Activated CD4-positive, alpha-beta memory T cell treated with anti-CD3 and anti-CD28 coated beads, Interleukin-2, amount 10 ng/mL, durations not matched to agents 7 days and 5 days (primary cell): Measurements from ENCODE around the gene COL18A1. TPM values are rescaled to one million over a fixed set of nuclear protein-coding genes. Genes with fewer than 3 reads are reported as not detected.

Experiments
- CTCF ChIA-PET: fragments of 350-600 bp; sonication (Branson Sonifier 250); formaldehyde crosslinking; loops from one replicate; lab custom pipeline; 2021; ENCODE audit warnings: antibody characterized with exemption, inconsistent platforms; lab: Charles Lee
- POLR2A ChIA-PET: fragments of 350-600 bp; sonication (Branson Sonifier 250); formaldehyde crosslinking; loops from one replicate; lab custom pipeline; 2021; ENCODE audit warnings: antibody characterized with exemption; lab: Charles Lee
- DNase-seq: peaks from one replicate; pipeline ENCODE4 v3.0.0-alpha.2; 2020
- H3K27ac Mint-ChIP-seq: one replicate; pipeline ENCODE4 v1.8.0; 2021; ENCODE audit warnings: mild to moderate bottlenecking, mixed read lengths
- H3K27me3 Mint-ChIP-seq: one replicate; pipeline ENCODE4 v1.8.0; 2021; ENCODE audit warnings: mixed read lengths
- H3K36me3 Mint-ChIP-seq: one replicate; pipeline ENCODE4 v1.8.0; 2021; ENCODE audit warnings: low read depth, mixed read lengths
- H3K4me1 Mint-ChIP-seq: one replicate; pipeline ENCODE4 v1.8.0; 2021; ENCODE audit warnings: mixed read lengths
- H3K4me3 Mint-ChIP-seq: one replicate; pipeline ENCODE4 v1.8.0; 2021; ENCODE audit warnings: mild to moderate bottlenecking, mixed read lengths
- H3K9me3 Mint-ChIP-seq: one replicate; pipeline ENCODE4 v1.8.0; 2021; ENCODE audit warnings: mixed read lengths
- total RNA-seq, 2 experiments: library from RNA; stranded (reverse); gene quantifications; one replicate each; pipeline ENCODE4 v1.2.3, GENCODE V29; 2021

Gene COL18A1
- total RNA-seq, 2 experiments from 2014 or later = 2.2 to 3.9 TPM

DNA sequence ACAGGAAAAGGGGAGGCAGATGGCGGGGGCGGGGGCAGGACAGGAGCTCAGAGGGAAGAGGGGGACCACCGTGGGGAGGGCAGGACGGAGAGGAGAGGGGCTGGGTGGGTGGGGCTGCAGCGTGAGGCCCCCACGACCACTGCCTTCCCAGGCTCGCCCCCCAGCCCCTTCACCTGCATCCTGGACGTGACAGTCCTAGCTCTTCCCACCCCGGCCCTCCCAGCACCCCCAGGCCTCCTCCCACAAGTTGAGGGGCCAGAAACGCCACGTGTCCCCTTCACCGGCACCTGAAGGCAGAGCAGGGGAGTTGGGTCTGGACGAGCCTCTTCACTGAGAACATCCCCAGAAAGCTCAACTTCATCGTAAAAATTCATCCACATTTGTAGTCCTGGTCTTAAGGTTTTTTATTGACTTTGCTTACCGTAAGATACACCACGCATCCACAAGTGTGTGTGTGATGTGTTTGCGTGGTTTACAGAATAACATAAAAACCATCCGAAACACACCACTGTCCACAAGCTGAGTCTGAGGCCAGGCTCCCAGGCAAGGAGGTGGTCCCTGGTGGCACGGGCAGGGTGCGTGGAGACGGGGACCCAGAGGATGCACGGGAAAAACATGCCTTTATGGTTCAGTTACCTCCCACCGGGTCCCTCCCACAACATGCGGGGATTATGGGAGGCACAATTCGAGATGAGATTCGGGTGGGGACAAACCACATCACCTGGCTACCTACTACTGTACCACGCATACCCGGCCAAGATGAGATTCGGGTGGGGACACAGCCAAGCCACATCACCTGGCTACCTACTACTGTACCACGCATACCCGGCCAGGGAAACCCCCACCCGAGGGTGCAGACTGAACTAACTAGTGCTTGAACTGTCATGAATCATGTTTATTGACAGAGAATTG lies 13.9 kb upstream of the COL18A1 start:
- Mint-ChIP-seq H3K27ac (no peak overlapping the region), H3K9me3 (no peaks in the 10 kb centered on the region), H3K36me3 (no peaks in the 10 kb centered on the region), H3K4me3 (no peak overlapping the region), H3K4me1 (no peaks in the 10 kb centered on the region), H3K27me3 (peaks cover 8% of the 10 kb centered on the region)
- CTCF ChIA-PET = no interaction called here
- DNase-seq = no peak
- POLR2A ChIA-PET = no interaction called here

- no peaks in the 10 kb centered on the region for H3K36me3 Mint-ChIP-seq
- ChIA-PET POLR2A (no interaction called here), CTCF (no interaction called here)
- no peak for DNase-seq
- peaks cover 15% of the 10 kb centered on the region for H3K27me3 Mint-ChIP-seq
- no peak overlapping the region for H3K27ac Mint-ChIP-seq
- H3K4me3 Mint-ChIP-seq = no peak overlapping the region
- no peaks in the 10 kb centered on the region for H3K9me3 Mint-ChIP-seq
- no peaks in the 10 kb centered on the region for H3K4me1 Mint-ChIP-seq
Observed at GRCh38 chr21:45391743-45392572, 13.0 kb upstream of the COL18A1 start.

GRCh38 chr21:45392573-45392971 lies 12.4 kb upstream of the COL18A1 start:
- peaks cover 21% of the 10 kb centered on the region for H3K27me3 Mint-ChIP-seq
- H3K4me3 Mint-ChIP-seq = no peak overlapping the region
- no peaks in the 10 kb centered on the region for H3K36me3 Mint-ChIP-seq
- no peak overlapping the region for H3K27ac Mint-ChIP-seq
- ChIA-PET CTCF (no interaction called here), POLR2A (no interaction called here)
- no peak for DNase-seq
- H3K9me3 Mint-ChIP-seq = no peaks in the 10 kb centered on the region
- H3K4me1 Mint-ChIP-seq = no peaks in the 10 kb centered on the region

DNA sequence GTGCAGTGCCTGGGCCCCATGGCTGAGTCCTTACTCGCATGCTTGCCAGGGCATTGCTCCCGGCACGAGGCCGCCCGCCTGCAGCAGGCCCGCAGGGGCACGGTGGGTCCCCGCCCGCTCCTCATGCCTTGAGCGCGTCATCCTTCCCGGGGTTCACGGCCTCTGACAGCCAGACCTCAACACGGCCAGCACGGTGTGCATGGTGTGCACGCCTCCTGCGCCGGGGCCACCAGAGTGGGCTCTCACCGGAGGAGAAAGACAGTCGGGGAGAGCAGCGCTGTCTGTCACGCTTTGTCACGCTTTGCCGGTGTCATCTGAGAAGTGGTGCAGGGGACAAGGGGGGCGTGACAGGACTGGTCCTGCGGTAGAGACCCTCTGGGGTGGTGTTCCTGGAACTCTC lies 11.9 kb upstream of the COL18A1 start:
- Mint-ChIP-seq H3K4me3 (no peak overlapping the region), H3K9me3 (no peaks in the 10 kb centered on the region), H3K4me1 (no peaks in the 10 kb centered on the region), H3K27ac (no peak overlapping the region), H3K27me3 (peaks cover 24% of the 10 kb centered on the region), H3K36me3 (no peaks in the 10 kb centered on the region)
- no peak for DNase-seq
- ChIA-PET CTCF (no interaction called here), POLR2A (no interaction called here)

- H3K4me3 Mint-ChIP-seq = no peak overlapping the region
- no peaks in the 10 kb centered on the region for H3K36me3 Mint-ChIP-seq
- POLR2A ChIA-PET = no interaction called here
- no peaks in the 10 kb centered on the region for H3K9me3 Mint-ChIP-seq
- no peaks in the 10 kb centered on the region for H3K4me1 Mint-ChIP-seq
- peaks cover 26% of the 10 kb centered on the region for H3K27me3 Mint-ChIP-seq
- CTCF ChIA-PET = interaction anchor here (0.7 kb wide), 1 partner anchor 20 kb away, joined by 3 read pairs; no protein-coding TSS in a partner anchor
- H3K27ac Mint-ChIP-seq = no peak overlapping the region
- DNase-seq = no peak
Observed at GRCh38 chr21:45393833-45394638, 10.9 kb upstream of the COL18A1 start.

DNA sequence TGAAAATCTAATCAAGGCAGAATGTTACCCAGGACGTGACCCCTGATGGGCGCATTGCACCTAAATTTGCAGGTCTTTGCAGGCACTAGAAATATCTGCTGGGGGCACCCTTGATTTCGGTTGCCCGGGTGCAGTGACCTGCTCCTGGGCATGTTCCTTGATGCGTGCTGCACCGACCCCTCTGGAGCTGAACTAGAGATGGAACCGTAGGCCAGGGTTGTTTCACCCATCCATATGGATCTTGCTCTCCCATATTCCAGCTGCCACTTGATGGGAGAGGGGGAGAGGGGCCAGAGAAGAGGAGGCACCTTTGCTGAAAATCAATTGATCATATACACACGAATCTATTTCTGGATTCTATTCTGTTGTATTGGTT lies 8.4 kb upstream of the COL18A1 start:
- H3K9me3 Mint-ChIP-seq = peaks cover 6% of the 10 kb centered on the region
- POLR2A ChIA-PET = no interaction called here

DNA sequence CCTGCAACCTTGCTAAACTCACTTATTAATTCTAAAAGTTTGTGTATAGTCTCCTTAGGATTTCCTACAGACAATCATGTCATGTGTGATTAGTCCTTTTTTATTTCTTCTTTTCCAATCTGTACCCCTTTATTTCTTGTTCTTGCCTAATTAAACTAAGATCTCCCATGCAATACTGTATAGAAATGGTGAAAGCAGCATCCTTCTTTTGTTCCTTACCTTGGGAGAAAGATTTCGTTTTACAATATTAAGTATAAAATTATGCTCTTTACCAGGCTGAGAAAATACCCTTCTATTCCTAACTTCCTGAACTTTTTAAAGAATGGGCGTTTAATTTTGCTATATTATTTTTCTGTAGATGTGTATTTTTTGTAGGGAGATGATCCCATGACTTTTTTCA lies 7.6 kb upstream of the COL18A1 start:
- POLR2A ChIA-PET = no interaction called here
- no peaks in the 10 kb centered on the region for H3K36me3 Mint-ChIP-seq
- H3K4me1 Mint-ChIP-seq = no peaks in the 10 kb centered on the region
- H3K27me3 Mint-ChIP-seq = peaks cover 46% of the 10 kb centered on the region
- H3K4me3 Mint-ChIP-seq = no peak overlapping the region
- no peak overlapping the region for H3K27ac Mint-ChIP-seq
- CTCF ChIA-PET = no interaction called here
- DNase-seq = no peak
- peaks cover 7% of the 10 kb centered on the region for H3K9me3 Mint-ChIP-seq

More for the DNA sequence above, 8.4 kb upstream of the COL18A1 start:
- Mint-ChIP-seq H3K36me3 (no peaks in the 10 kb centered on the region), H3K27me3 (peaks cover 39% of the 10 kb centered on the region), H3K4me1 (no peaks in the 10 kb centered on the region), H3K4me3 (no peak overlapping the region), H3K27ac (no peak overlapping the region)
- no peak for DNase-seq
- CTCF ChIA-PET = no interaction called here

DNA sequence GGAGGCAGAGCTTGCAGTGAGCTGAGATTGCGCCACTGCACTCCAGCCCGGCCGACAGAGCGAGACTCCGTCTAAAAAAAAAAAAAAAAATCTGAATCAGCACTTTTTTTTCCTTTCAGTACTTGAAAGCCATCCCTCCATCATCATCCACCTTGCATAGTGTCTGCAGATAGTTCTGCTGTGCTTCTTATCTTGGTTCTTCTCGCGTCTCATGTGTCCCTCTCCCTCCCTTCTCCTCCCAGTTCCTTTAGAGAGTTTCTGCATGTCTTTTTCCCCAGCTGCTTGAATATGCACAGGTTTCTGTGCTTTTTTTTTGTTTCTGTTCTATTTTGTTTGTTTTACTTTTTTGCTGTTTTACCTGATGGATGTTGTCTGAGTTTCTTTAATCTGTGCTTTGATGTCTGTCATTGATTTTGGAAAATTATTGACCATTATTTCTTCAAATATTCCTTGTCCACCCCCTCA lies 3.9 kb upstream of the COL18A1 start:
- Mint-ChIP-seq H3K9me3 (peaks cover 7% of the 10 kb centered on the region), H3K27ac (no peak overlapping the region), H3K36me3 (peaks cover 3% of the 10 kb centered on the region), H3K4me1 (peaks cover 8% of the 10 kb centered on the region), H3K27me3 (peaks cover 59% of the 10 kb centered on the region), H3K4me3 (no peak overlapping the region)
- POLR2A ChIA-PET = no interaction called here
- CTCF ChIA-PET = no interaction called here
- DNase-seq = no peak

DNA sequence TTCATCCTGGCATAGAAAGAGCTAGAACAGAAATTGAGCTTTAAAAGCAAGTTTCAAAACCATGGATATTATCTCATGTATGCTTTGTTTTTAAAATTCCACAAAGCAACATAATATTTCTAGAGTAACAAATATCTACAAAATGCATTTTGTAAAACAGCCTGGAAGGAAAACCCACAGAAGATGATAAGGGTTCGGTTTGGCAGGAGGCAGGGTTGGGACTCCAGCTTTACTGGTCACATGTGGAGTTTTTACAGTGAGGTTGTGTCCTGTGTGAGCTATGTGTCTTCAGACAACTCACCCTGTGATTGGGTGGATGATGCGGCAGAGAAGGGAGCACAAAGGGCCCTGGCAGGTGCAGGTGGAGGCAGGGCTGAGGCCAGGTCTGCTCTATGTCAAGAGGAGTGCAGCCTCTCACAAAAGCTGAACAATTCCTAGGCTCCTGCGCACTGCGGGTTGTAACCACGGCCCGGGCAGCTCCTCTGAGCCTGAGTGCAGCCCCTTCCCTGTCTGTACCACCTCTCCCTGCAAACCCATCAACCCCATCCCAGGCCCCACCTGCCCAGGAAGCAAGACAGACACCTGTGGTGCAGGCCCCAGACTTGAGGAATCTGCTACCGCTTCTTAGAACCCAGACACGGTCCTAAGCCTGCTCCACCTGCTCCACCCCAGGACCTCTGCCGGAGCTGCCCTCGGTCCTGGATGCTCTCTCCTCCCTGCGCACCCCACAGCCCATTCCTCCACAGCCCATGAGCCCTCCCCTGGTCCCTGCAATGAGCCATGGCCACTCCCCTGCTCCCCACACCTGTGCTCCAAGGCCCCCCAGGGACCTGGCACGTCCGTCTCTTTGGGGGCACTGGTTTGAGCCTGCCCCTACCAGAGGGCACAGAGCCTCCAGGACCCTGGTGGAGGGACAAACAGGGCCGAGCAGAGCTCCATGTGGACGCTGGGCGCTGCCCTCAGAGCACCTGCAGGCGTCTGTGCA lies 2.8 kb upstream of the COL18A1 start:
- CTCF ChIA-PET = no interaction called here
- no peak for DNase-seq
- Mint-ChIP-seq H3K9me3 (peaks cover 7% of the 10 kb centered on the region), H3K36me3 (peaks cover 3% of the 10 kb centered on the region), H3K4me3 (no peak overlapping the region), H3K4me1 (peaks cover 11% of the 10 kb centered on the region), H3K27me3 (peaks cover 61% of the 10 kb centered on the region), H3K27ac (no peak overlapping the region)
- POLR2A ChIA-PET = no interaction called here

- CTCF ChIA-PET = no interaction called here
- no peak for DNase-seq
- H3K4me3 Mint-ChIP-seq = peak overlapping the region; percentile 34
- peaks cover 11% of the 10 kb centered on the region for H3K4me1 Mint-ChIP-seq
- peaks cover 3% of the 10 kb centered on the region for H3K36me3 Mint-ChIP-seq
- peaks cover 7% of the 10 kb centered on the region for H3K9me3 Mint-ChIP-seq
- H3K27ac Mint-ChIP-seq = no peak overlapping the region
- POLR2A ChIA-PET = no interaction called here
- peaks cover 62% of the 10 kb centered on the region for H3K27me3 Mint-ChIP-seq
Observed at GRCh38 chr21:45403133-45403824, 1.7 kb upstream of the COL18A1 start.

- ChIA-PET POLR2A (no interaction called here), CTCF (no interaction called here)
- Mint-ChIP-seq H3K36me3 (peaks cover 3% of the 10 kb centered on the region), H3K9me3 (peaks cover 7% of the 10 kb centered on the region), H3K27ac (no peak overlapping the region), H3K4me3 (peak overlapping the region; percentile 45), H3K27me3 (peaks cover 59% of the 10 kb centered on the region), H3K4me1 (peaks cover 11% of the 10 kb centered on the region)
- no peak for DNase-seq
Observed at GRCh38 chr21:45403825-45404729, 888 bp upstream of the COL18A1 start.
